Pulmonary artery endothelial cell (primary cell): Measurements from ENCODE around the gene NHERF1. TPM values are rescaled to one million over a fixed set of nuclear protein-coding genes. Genes with fewer than 3 reads are reported as not detected.

Experiments used
- DNase-seq: peaks from one replicate; pipeline ENCODE4 v3.0.0-alpha.2; 2011; ENCODE audit warnings: low read depth, low spot score
- total RNA-seq: library from RNA; depleted of rRNA; stranded (reverse); fragments of >200 nt; gene quantifications from 2 replicates; pipeline ENCODE4 v1.2.3, GENCODE V29; 2014

The NHERF1 gene
- total RNA-seq, 1 donor from 2014 or later, result 10.0 TPM

- DNase-seq, result no peak
These were observed 59.5 kb downstream of the NHERF1 start for GRCh38 chr17:74807925-74808324.

GRCh38 chr17:74808714-74809430 is 60.4 kb downstream of the NHERF1 start:
- DNase-seq, result no peak

- no peak for DNase-seq
These were observed 62.5 kb downstream of the NHERF1 start for GRCh38 chr17:74810699-74811485.

GRCh38 chr17:74812109-74813009 is 63.9 kb downstream of the NHERF1 start:
- DNase-seq, result no peak

- no peak for DNase-seq
These were observed 66.0 kb downstream of the NHERF1 start for GRCh38 chr17:74814453-74814852.

GRCh38 chr17:74815067-74815466 is 66.6 kb downstream of the NHERF1 start:
- DNase-seq, result no peak

- no peak for DNase-seq
These were observed 67.3 kb downstream of the NHERF1 start for GRCh38 chr17:74815550-74816370.

GRCh38 chr17:74816905-74817620 is 68.6 kb downstream of the NHERF1 start:
- no peak for DNase-seq

- DNase-seq, result no peak
These were observed 70.0 kb downstream of the NHERF1 start for GRCh38 chr17:74818291-74818938.

Other genes starting within 250 kb of the NHERF1 start
- not detected in 2 replicates for gene CD300LB, start 217.2 kb upstream of the NHERF1 start, total RNA-seq
- not detected in 2 replicates for gene CD300C, start 202.5 kb upstream of the NHERF1 start, total RNA-seq
- gene CD300H, start 181.1 kb upstream of the NHERF1 start, total RNA-seq, result not detected in 2 replicates
- not detected in 2 replicates for gene CD300LD, start 156.3 kb upstream of the NHERF1 start, total RNA-seq
- gene CD300E, start 124.9 kb upstream of the NHERF1 start, total RNA-seq, result not detected in 2 replicates
- gene CD300LF, start 35.7 kb upstream of the NHERF1 start, total RNA-seq, result not detected in 2 replicates
- gene RAB37, start 11.4 kb upstream of the NHERF1 start, total RNA-seq, result 0.32 and 0.53 TPM in 2 replicates
- gene NAT9, start 27.7 kb downstream of the NHERF1 start, total RNA-seq, result 27.0 and 31.3 TPM in 2 replicates
- 0.07 and 0.21 TPM in 2 replicates for gene GRIN2C, start 111.3 kb downstream of the NHERF1 start, total RNA-seq
- 50.8 and 64.9 TPM in 2 replicates for gene FDXR, start 124.4 kb downstream of the NHERF1 start, total RNA-seq
- not detected in 2 replicates for gene FADS6, start 145.0 kb downstream of the NHERF1 start, total RNA-seq
- not detected in 2 replicates for gene USH1G, start 174.6 kb downstream of the NHERF1 start, total RNA-seq
- gene OTOP2, start 175.6 kb downstream of the NHERF1 start, total RNA-seq, result not detected in 2 replicates
- not detected in 2 replicates for gene OTOP3, start 187.3 kb downstream of the NHERF1 start, total RNA-seq
- gene HID1, start 224.1 kb downstream of the NHERF1 start, total RNA-seq, result 8.7 and 12.2 TPM in 2 replicates
- gene CDR2L, start 239.0 kb downstream of the NHERF1 start, total RNA-seq, result 13.4 and 15.7 TPM in 2 replicates